ENCODE measurements around the gene PXK.
A peak's percentile ranks its signal among the peaks of the same experiment; 100 is the strongest.
"Not testable (repeated sequence)": the region's sequence is repeated elsewhere in the genome, so short reads cannot be mapped to it uniquely, and the experiment has no call there.

Gene PXK

DNA sequence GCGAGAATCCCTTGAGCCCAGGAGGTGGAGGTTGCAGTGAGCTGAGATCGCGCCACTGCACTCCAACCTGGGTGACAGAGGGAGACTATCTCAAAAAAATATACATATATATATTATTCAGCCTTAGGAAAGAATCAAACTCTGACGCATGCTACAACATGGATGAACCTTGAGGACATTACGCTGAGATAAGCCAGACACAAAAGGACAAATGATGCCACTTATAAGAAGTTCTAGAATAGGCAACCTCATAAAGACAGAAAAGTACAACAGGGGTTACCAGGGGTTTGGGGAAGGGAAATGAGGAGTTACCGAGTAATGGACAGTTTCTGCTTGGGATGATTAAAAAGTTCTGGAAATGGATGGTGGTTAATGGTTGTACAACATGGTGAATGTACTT is 100.2 kb downstream of the PXK start:
- no peak for TF ChIP-seq POLR2AphosphoS5 (IDR thresholded peaks at IDR 0.05; ENCODE audit: borderline replicate concordance, low read depth, low read length)
- TF ChIP-seq EZH2 (IDR thresholded peaks at IDR 0.05): no peak
- no peak for TF ChIP-seq FOXP2 (optimal IDR thresholded peaks at IDR 0.05; ENCODE audit: control extremely low read depth, extremely low read length, insufficient read depth)
- Histone ChIP-seq H3K9ac (ENCODE audit: insufficient read length) (peak overlapping the region; percentile 81), H3K4me3 (peak overlapping the region; percentile 84), H3K36me3 (ENCODE audit: insufficient read depth, low read length) (peaks cover 36% of the 10 kb centered on the region), H3K27ac (no peak overlapping the region), H3K9me3 (ENCODE audit: low read depth, low read length) (no peaks in the 10 kb centered on the region)
- DNase-seq (ENCODE audit: low read depth, low spot score): no peak

DNA sequence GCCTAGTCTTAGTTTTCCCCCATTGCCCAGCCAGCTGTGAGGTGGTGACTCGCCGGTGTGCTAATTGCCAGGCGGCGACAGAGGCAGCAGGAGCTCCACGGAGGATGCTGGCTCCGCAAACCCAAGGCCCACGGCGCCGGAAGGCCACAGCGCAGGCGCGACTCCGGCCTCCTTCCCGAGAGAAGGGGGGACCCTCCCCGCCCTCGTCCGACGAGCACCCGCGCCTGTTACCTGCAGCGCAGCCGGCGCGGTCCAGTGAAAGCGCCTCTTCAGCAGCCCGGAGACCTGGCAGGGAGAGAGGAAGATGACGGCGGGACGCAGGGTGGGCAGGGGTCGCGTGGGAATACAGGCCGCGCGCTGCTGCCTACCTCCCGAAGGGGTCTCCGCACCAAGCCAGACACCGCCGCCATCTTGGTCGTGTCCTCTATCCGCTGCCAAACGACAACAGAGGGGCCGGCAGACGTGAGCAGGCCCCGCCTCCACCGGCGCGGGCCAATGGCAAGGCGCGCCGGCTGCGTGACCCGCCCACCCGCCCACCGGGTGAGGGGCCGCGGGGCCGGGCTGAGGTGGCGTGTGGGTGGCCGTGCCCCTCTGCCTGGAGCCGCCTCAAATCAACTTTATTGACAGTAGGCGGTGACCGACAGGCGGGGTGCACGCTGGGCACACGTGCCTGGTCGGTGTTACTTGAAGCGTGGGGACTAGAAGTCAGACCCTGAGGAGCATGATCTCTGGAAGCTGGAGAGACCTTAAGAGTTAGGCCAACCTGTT is 100.9 kb downstream of the PXK start, which contains the start of gene PDHB:
Gene PDHB (minus strand): TSS at position 433 of the 768 bp plus-strand sequence. CDS start 23 bp downstream, at position 410.
- Histone ChIP-seq H3K27ac (peak within 1 kb of the TSS; percentile 74), H3K9me3 (ENCODE audit: low read depth, low read length) (no peaks in the 10 kb centered on the region), H3K36me3 (ENCODE audit: insufficient read depth, low read length) (peaks cover 30% of the 10 kb centered on the region), H3K9ac (ENCODE audit: insufficient read length) (peak within 1 kb of the TSS; percentile 81), H3K4me3 (peak within 1 kb of the TSS; percentile 84)
- no peak for DNase-seq (ENCODE audit: low read depth, low spot score)
- TF ChIP-seq POLR2AphosphoS5 (IDR thresholded peaks at IDR 0.05; ENCODE audit: borderline replicate concordance, low read depth, low read length) (peak; percentile 89), EZH2 (IDR thresholded peaks at IDR 0.05) (no peak)

DNA sequence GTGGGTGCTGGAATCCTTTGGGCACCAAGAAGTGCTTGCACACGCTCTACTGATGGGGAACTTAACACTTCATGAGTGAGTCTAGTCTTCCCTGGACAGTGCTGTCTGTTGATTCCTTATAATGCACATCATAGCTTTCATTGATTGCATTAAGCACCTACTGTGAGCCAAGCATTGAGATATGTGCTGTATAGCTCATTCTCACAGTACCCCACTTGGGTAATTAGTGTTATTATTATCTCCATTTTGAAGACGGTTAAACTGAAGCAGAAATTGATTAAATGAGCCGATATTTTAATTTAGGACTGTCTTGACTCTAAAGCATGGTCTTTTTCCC is 101.4 kb downstream of the PXK start:
- Histone ChIP-seq H3K27ac (peak overlapping the region; percentile 25; the same call in 1 of the 2 replicates), H3K36me3 (ENCODE audit: insufficient read depth, low read length) (peaks cover 26% of the 10 kb centered on the region), H3K9me3 (ENCODE audit: low read depth, low read length) (no peaks in the 10 kb centered on the region), H3K9ac (ENCODE audit: insufficient read length) (no peak overlapping the region), H3K4me3 (peak overlapping the region; percentile 67)
- no peak for DNase-seq (ENCODE audit: low read depth, low spot score)
- no peak for TF ChIP-seq POLR2AphosphoS5 (IDR thresholded peaks at IDR 0.05; ENCODE audit: borderline replicate concordance, low read depth, low read length)

DNA sequence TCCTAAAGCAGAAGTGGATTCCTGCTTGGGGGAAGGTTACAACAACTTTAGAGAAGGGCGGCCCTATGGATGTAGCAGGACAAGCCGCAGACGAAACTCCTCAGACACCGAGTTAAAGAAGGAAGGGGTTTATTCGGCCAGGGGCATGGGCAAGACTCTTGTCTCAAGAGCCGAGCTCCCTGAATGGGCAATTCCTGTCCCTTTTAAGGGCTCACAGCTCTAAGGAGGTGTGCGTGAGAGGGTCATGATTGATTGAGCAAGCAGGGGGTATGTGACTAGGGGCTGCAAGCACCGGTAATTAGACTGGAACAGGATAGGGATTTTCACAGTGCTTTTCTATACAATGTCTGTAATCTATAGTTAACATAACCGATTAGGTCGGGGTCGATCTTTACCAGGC is 101.8 kb downstream of the PXK start:
- peaks cover 22% of the 10 kb centered on the region for H3K36me3 ChIP-seq (ENCODE audit: insufficient read depth, low read length)
- DNase-seq (ENCODE audit: low read depth, low spot score): no peak
- peak overlapping the region; percentile 67; the same call in 1 of the 2 replicates for H3K4me3 ChIP-seq
- TF ChIP-seq FOXP2 (optimal IDR thresholded peaks at IDR 0.05; ENCODE audit: control extremely low read depth, extremely low read length, insufficient read depth) (no peak), EZH2 (IDR thresholded peaks at IDR 0.05) (no peak), POLR2AphosphoS5 (IDR thresholded peaks at IDR 0.05; ENCODE audit: borderline replicate concordance, low read depth, low read length) (no peak)
- H3K9me3 ChIP-seq (ENCODE audit: low read depth, low read length): no peaks in the 10 kb centered on the region
- H3K9ac ChIP-seq (ENCODE audit: insufficient read length): no peak overlapping the region
- H3K27ac ChIP-seq: peak overlapping the region; percentile 25; the same call in 1 of the 2 replicates

DNA sequence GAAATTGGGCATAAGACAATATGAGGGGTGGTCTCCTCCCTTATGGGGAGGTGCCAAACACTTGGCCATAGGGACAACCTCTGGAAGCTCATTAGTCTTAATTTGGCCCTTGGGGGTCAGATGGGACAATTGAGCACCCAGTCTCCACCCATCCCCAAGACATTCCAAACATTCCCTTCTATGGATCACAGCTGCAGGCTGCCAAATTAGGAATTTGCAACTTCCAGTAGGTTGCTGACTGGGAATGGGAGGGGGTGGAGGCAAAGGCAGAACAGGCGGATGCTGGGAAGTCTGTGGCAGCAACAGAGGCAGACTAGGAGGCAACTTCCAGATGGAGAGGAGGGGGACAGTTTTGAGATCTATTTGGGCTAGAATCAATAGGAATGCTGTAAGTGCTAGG is 102.3 kb downstream of the PXK start:
- no peak overlapping the region for H3K27ac ChIP-seq
- no peak overlapping the region for H3K4me3 ChIP-seq
- TF ChIP-seq POLR2AphosphoS5 (IDR thresholded peaks at IDR 0.05; ENCODE audit: borderline replicate concordance, low read depth, low read length): no peak
- no peak for TF ChIP-seq FOXP2 (optimal IDR thresholded peaks at IDR 0.05; ENCODE audit: control extremely low read depth, extremely low read length, insufficient read depth)
- no peak for TF ChIP-seq EZH2 (IDR thresholded peaks at IDR 0.05)
- no peak overlapping the region for H3K9ac ChIP-seq (ENCODE audit: insufficient read length)
- H3K36me3 ChIP-seq (ENCODE audit: insufficient read depth, low read length): peaks cover 17% of the 10 kb centered on the region
- no peaks in the 10 kb centered on the region for H3K9me3 ChIP-seq (ENCODE audit: low read depth, low read length)
- DNase-seq (ENCODE audit: low read depth, low spot score): no peak

DNA sequence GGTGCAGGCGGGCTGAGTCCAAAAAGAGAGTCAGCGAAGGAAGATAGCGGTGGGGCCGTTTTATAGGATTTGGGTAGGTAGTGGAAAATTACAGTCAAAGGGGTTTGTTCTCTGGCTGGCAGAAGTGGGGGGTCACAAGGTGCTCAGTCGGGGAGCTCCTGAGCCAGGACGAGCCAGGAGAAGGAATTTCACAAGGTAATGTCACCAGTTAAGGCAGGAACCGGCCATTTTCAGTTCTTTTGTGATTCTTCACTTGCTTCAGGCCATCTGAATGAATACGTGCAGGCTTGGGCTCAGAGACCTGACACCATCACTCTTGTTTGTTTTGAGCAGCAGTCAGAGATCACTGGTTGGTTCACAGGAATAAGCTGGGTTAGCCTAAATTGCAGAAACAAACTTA is 104.6 kb downstream of the PXK start:
- H3K27ac ChIP-seq; H3K9ac ChIP-seq (ENCODE audit: insufficient read length); H3K36me3 ChIP-seq (ENCODE audit: insufficient read depth, low read length); H3K4me3 ChIP-seq; DNase-seq (ENCODE audit: low read depth, low spot score); H3K9me3 ChIP-seq (ENCODE audit: low read depth, low read length): not testable (repeated sequence)

DNA sequence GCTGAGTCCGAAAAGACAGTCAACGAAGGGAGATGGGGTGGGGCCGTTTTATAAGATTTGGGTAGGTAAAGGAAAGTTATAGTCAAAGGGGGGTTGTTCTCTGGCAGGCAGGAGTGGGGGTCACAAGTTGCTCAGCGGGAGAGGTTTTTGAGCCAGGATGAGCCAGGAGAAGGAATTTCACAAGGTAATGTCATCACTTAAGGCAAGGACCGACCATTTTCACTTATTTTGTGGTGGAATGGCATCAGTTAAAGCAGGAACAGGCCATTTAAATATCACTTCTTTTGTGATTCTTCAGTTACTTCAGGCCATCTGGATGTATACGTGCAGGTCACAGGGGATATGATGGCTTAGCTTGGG is 108.3 kb downstream of the PXK start:
- H3K9me3 ChIP-seq (ENCODE audit: low read depth, low read length); H3K4me3 ChIP-seq; DNase-seq (ENCODE audit: low read depth, low spot score); H3K27ac ChIP-seq; H3K9ac ChIP-seq (ENCODE audit: insufficient read length); H3K36me3 ChIP-seq (ENCODE audit: insufficient read depth, low read length): not testable (repeated sequence)

DNA sequence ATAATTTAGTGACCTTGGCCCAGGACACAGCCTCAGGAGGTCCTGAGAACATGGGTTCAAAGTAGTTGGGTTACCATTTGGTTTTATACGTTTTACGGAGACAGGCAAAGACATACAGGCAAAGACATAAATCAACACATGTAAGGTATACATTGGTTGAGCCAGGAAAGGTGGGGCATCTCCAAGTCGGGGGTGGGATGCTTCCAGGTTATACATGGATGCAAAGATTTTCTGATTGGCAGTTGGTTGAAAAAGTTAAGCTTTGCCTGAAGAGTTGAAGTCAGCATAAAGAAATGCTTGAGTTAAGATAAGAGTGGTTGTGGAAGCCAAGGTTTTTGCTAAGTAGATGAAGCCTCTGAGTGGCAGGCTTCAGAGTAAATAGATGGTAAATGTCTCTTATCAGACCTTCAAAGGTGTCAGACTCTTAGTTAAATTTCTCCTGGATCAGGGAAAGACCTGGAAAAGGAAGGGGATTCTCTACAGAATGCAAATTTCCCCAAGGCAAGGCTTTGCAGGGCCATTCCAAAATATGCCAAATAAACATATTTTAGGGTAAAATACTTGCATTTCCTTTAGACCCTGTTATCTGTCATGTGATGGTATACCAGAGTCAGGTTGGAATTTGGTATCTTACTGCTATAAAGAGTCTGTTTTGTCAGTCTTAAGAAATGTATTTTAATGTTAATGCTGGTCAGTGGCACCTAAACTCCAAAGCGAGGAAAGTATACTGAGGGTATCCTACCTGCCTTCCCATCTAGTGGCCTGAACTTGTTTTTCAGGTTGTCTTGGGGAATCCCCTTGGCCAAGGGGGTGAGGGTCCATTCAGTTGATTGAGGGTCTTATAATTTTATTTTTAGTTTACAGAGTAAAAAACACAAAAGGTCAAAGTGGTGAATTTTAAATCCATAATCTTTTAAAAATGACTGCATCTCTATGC is 109.1 kb downstream of the PXK start:
- DNase-seq (ENCODE audit: low read depth, low spot score): no peak
- TF ChIP-seq POLR2AphosphoS5 (IDR thresholded peaks at IDR 0.05; ENCODE audit: borderline replicate concordance, low read depth, low read length) (no peak), FOXP2 (optimal IDR thresholded peaks at IDR 0.05; ENCODE audit: control extremely low read depth, extremely low read length, insufficient read depth) (no peak), EZH2 (IDR thresholded peaks at IDR 0.05) (no peak)
- no peaks in the 10 kb centered on the region for H3K36me3 ChIP-seq (ENCODE audit: insufficient read depth, low read length)

GRCh38 chr3:58452176-58452575 is 119.5 kb downstream of the PXK start:
- H3K4me3 ChIP-seq: no peak overlapping the region
- no peaks in the 10 kb centered on the region for H3K36me3 ChIP-seq (ENCODE audit: insufficient read depth, low read length)
- H3K9ac ChIP-seq (ENCODE audit: insufficient read length): no peak overlapping the region
- H3K27ac ChIP-seq: no peak overlapping the region
- no peak for DNase-seq (ENCODE audit: low read depth, low spot score)
- H3K9me3 ChIP-seq (ENCODE audit: low read depth, low read length): no peaks in the 10 kb centered on the region
- TF ChIP-seq POLR2AphosphoS5 (IDR thresholded peaks at IDR 0.05; ENCODE audit: borderline replicate concordance, low read depth, low read length): no peak
- no peak for TF ChIP-seq FOXP2 (optimal IDR thresholded peaks at IDR 0.05; ENCODE audit: control extremely low read depth, extremely low read length, insufficient read depth)
- no peak for TF ChIP-seq EZH2 (IDR thresholded peaks at IDR 0.05)

More for the DNA sequence above, 109.1 kb downstream of the PXK start:
- Histone ChIP-seq H3K9me3 (ENCODE audit: low read depth, low read length) (no peaks in the 10 kb centered on the region), H3K4me3 (no peak overlapping the region), H3K9ac (ENCODE audit: insufficient read length) (no peak overlapping the region), H3K27ac (no peak overlapping the region)

All from SK-N-MC (cell line).